OCI-LY1 (cell line): ENCODE measurements around the gene FAM72A.
"Not testable (repeated sequence)": the region's sequence is repeated elsewhere in the genome, so short reads cannot be mapped to it uniquely, and the experiment has no call there.

Experiments used
- H2AFZ ChIP-seq: fragments of 200-600 bp; sonication (generic), shearing (Covaris generic); 2 replicates; pipeline ENCODE4 v1.6.0; 2014; ENCODE audit warnings: antibody characterized with exemption, mild to moderate bottlenecking, low read length
- H3F3A ChIP-seq: fragments of 200-600 bp; sonication (generic), shearing (Covaris generic); 2 replicates; pipeline ENCODE4 v1.6.0; 2014; ENCODE audit warnings: mild to moderate bottlenecking, antibody characterized with exemption, low read length, moderate library complexity; ENCODE audit not compliant: insufficient read depth
- H3K27ac ChIP-seq: fragments of 200-600 bp; sonication (generic); 2 replicates; pipeline ENCODE4 v1.5.1; 2014; ENCODE audit warnings: low read length, mixed run types, mild to moderate bottlenecking, low read depth; ENCODE audit not compliant: poor library complexity, severe bottlenecking
- H3K27me3 ChIP-seq: fragments of 200-600 bp; sonication (generic); 2 replicates; pipeline ENCODE4 v1.6.0; 2014; ENCODE audit warnings: antibody characterized with exemption, mild to moderate bottlenecking, low read length, moderate library complexity; ENCODE audit not compliant: insufficient read depth
- H3K36me3 ChIP-seq: fragments of 200-600 bp; sonication (generic); 2 replicates; pipeline ENCODE4 v1.6.1; 2014; ENCODE audit warnings: mild to moderate bottlenecking, antibody characterized with exemption, low read length, moderate library complexity, mixed read lengths; ENCODE audit not compliant: insufficient read depth
- H3K4me1 ChIP-seq: fragments of 200-600 bp; sonication (generic); 2 replicates; pipeline ENCODE4 v1.5.1; 2014; ENCODE audit warnings: mild to moderate bottlenecking, low read length, moderate library complexity; ENCODE audit not compliant: insufficient read depth, severe bottlenecking
- H3K4me2 ChIP-seq: fragments of 200-600 bp; sonication (generic), shearing (Covaris generic); 2 replicates; pipeline ENCODE4 v1.6.1; 2014; ENCODE audit warnings: low read length
- H3K4me3 ChIP-seq: fragments of 200-600 bp; sonication (generic); 2 replicates; pipeline ENCODE4 v1.5.1; 2014; ENCODE audit warnings: low read length, low read depth, mild to moderate bottlenecking, mixed read lengths; ENCODE audit not compliant: poor library complexity, severe bottlenecking
- H3K79me2 ChIP-seq: fragments of 200-600 bp; shearing (Covaris generic); 2 replicates; pipeline ENCODE4 v1.6.1; 2016; ENCODE audit warnings: mixed run types, low read length, mixed read lengths; ENCODE audit not compliant: insufficient read depth
- H3K9ac ChIP-seq: fragments of 200-600 bp; sonication (generic), shearing (Covaris generic); 2 replicates; pipeline ENCODE4 v1.6.1; 2014; ENCODE audit warnings: mild to moderate bottlenecking, low read length, mixed read lengths
- H3K9me2 ChIP-seq: fragments of 200-600 bp; sonication (generic), shearing (Covaris generic); 2 replicates; pipeline ENCODE4 v1.6.1; 2014; ENCODE audit warnings: low read depth, mild to moderate bottlenecking, low read length, mixed read lengths
- H3K9me3 ChIP-seq: fragments of 200-600 bp; shearing (Covaris generic); 2 replicates; pipeline ENCODE4 v1.6.1; 2014; ENCODE audit warnings: low read length, mixed read lengths
- H4K20me1 ChIP-seq: fragments of 200-600 bp; sonication (generic), shearing (Covaris generic); 2 replicates; pipeline ENCODE4 v1.6.0; 2016; ENCODE audit warnings: mild to moderate bottlenecking, low read length; ENCODE audit not compliant: insufficient read depth

Gene FAM72A

DNA sequence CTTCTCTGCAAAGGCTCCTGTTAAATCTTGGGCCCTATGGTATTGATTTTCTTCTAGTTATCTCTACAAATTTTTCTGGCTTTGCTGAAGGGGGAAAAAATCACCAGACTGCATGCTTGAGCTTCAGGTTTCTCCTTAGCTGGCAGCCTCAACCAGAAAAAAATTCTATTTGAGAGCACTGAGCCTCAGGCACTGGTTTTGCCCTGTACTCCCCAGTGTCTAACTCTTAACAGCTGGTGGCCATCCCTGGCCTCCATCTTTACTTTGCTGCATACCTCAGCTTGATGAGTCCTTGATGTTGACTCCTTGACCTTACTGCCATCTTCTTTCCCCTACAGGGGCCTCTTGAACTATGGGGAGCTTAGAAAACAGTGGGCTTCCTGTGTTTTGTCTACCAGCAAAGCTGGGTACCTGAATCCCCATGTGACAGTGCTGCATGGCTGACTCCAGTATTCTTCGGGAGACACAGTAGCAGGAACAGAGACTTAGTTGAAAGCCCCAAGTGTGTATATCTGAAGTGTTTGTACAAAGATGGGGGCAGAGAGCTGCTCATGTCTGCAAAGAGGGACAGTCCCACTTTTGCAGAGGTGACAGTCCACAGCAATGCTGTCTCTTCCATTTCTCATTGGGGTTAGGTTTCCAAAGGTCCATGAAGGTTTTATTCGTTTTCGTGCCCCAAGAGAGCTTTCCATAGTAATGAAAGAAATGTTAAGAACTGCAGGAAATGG, 31.7 kb upstream of the FAM72A start:
- not testable (repeated sequence) for H3K4me3 ChIP-seq, H3K27ac ChIP-seq, H2AFZ ChIP-seq, H4K20me1 ChIP-seq, H3K27me3 ChIP-seq, H3K9ac ChIP-seq, H3F3A ChIP-seq, H3K4me2 ChIP-seq, H3K9me3 ChIP-seq, H3K9me2 ChIP-seq, H3K36me3 ChIP-seq, H3K79me2 ChIP-seq, H3K4me1 ChIP-seq

DNA sequence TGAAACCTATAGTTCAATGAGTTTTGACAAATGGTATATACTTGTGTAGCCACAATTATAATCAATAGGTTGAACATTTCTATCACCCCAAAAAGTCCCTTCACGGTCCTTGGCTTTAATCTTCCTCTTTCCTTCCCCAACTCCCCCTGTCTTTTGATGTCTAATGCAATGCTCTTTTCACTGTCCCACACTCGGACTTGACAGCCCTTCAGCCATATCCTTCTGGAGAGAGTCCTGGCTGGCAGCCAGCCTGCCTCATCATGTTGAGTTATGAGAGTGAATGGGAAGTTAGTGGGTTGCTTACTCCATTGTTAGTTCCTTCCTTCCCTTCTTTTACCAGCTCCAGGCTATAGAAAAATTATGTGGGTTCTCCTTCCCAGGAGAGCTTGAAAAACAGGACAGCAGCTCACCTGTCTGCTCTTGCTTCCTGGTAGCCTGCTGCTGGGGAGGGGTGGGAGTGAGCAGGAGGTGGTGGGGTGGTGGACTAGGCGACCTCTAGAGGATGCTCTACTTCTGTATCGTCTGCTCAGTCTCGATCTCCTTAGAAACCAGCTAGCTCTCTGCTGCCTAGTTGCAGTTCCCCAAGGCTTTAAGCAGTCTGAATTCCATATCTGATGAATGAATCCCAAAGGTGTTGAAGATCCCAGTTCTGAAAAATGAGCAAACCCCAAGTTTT, 30.5 kb upstream of the FAM72A start:
- H3K4me2 ChIP-seq = not testable (repeated sequence)

DNA sequence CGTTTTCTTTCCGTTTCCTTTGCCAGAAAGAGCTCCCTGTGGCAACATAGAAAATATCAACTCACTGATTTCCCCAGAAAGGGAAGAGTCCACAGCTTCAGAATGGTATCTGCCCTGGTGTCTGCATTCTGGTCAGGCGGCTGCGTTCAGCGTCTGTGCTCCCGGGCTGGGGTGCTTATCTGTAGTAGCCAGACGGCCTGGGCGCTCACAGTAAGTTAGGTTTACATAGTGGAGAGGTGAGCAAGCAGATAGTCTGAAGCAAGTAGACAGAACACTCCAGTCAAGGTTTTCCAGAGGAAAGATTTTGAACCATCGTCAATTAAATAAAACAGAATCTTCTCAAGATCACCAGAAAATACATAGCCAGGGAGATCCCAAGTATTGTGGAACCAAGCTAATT, 29.4 kb upstream of the FAM72A start:
- not testable (repeated sequence) for H3F3A ChIP-seq, H3K4me3 ChIP-seq, H3K27ac ChIP-seq, H3K4me1 ChIP-seq, H3K9me3 ChIP-seq, H2AFZ ChIP-seq, H3K36me3 ChIP-seq, H3K4me2 ChIP-seq, H3K79me2 ChIP-seq, H3K9me2 ChIP-seq, H3K27me3 ChIP-seq, H3K9ac ChIP-seq, H4K20me1 ChIP-seq

More for the DNA sequence above, 30.5 kb upstream of the FAM72A start:
- not testable (repeated sequence) for H2AFZ ChIP-seq, H3K27ac ChIP-seq, H3K9me3 ChIP-seq, H3K4me1 ChIP-seq, H3K36me3 ChIP-seq, H3K79me2 ChIP-seq, H3K4me3 ChIP-seq, H3K9ac ChIP-seq, H3F3A ChIP-seq, H3K9me2 ChIP-seq, H3K27me3 ChIP-seq, H4K20me1 ChIP-seq

DNA sequence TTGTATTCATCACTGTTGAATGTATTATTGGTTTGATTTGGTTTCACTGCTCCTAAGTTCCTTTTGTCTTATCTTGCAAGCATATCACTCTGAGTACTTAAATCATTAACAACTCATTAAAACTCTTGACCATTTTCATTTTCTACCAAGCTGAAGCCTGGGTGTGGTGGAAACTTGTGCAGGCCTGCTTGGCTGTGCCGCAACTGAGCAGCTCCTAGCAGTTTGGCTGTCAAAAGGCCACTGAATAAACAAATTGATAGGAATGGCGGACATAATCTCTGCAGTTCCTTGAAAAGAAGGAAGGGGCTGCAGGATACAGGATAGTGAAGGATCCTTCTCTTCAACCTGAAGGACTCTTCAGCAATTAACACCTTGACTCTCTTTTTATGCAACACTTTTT, 26.6 kb upstream of the FAM72A start:
- H3K4me3 ChIP-seq, H3K79me2 ChIP-seq, H3K4me2 ChIP-seq, H3K9me3 ChIP-seq, H3F3A ChIP-seq, H4K20me1 ChIP-seq, H2AFZ ChIP-seq, H3K9ac ChIP-seq, H3K27me3 ChIP-seq, H3K27ac ChIP-seq, H3K4me1 ChIP-seq, H3K9me2 ChIP-seq, H3K36me3 ChIP-seq: not testable (repeated sequence)

DNA sequence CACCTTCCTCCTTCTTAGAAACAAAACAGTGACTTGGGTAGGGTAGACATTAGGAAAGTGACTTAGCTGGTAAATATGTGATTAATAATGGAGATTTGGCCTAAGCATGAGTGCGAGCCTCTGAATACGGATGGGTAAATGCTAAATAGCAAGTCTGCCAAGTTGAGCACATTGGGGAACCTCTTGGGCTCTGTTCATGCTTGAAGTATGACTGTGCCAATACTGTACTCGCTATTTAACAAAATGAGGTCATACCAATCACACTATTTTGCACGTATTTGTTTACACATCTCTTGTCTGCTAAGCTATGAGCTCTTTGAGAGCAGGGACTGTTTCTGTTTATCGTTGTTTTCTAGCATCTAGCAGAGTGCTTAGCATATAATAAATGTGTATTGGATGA, 24.2 kb upstream of the FAM72A start:
- H3K27ac ChIP-seq, H3K9me2 ChIP-seq, H3K36me3 ChIP-seq, H3K27me3 ChIP-seq, H2AFZ ChIP-seq, H3K4me2 ChIP-seq, H3K79me2 ChIP-seq, H3K4me3 ChIP-seq, H3F3A ChIP-seq, H3K9me3 ChIP-seq, H4K20me1 ChIP-seq, H3K4me1 ChIP-seq, H3K9ac ChIP-seq: not testable (repeated sequence)

DNA sequence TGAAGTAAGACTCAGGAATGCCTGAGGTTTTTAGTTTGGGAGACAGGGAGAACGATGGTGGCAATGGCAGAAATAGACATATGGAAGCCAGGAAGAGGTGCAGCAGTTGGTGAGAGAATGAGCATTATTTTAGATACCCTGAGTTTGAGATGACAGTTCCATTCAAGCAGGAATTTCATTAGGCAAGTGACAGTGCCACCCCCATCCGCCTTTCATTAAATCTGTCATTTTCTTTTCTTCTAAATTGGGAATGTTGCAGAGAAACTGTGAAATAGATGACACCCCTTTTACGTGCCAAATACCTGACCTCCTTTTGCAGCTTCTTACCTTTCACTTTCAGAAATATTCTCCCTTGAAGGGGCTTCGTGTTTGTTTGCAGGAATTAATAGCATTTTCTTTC, 22.7 kb upstream of the FAM72A start:
- not testable (repeated sequence) for H3K4me1 ChIP-seq, H3K9me3 ChIP-seq, H3K9ac ChIP-seq, H4K20me1 ChIP-seq, H3K4me3 ChIP-seq, H3K9me2 ChIP-seq, H3K4me2 ChIP-seq, H2AFZ ChIP-seq, H3K27ac ChIP-seq, H3K27me3 ChIP-seq, H3K36me3 ChIP-seq, H3K79me2 ChIP-seq, H3F3A ChIP-seq

DNA sequence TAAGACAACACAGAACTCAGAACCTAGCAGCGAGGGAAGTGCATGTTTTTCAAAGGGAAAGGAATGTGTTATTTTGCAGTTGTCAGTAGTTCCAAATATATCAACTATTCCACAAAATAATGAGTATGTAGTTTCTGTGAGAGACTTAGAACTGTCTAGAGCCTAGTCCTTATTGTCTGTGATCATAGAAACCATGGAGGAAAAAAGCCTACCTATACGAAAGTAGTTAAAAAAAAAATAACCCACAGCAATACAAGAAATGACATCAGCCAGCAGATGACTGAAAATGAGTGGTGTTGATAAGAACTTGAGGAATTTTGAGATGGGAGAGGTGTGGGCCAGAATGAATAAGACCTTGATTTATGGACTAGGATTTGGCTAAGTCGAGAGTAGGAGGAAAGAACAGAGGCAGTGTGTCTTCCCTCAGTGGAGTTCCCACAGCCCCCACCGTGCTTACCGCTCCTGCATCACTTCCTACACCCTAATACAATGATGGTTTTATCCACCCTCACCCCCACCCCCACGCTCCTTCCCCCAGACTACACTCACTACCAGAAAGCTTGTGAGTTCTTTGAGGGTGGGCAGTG, 21.6 kb upstream of the FAM72A start:
- H3K79me2 ChIP-seq, H3K4me2 ChIP-seq, H3K4me1 ChIP-seq, H3K27me3 ChIP-seq, H4K20me1 ChIP-seq, H3K4me3 ChIP-seq, H3K36me3 ChIP-seq, H2AFZ ChIP-seq, H3K9me2 ChIP-seq, H3K27ac ChIP-seq, H3K9ac ChIP-seq, H3K9me3 ChIP-seq, H3F3A ChIP-seq: not testable (repeated sequence)
